ENCODE data around the gene OR9Q1. TPM values are rescaled to one million over a fixed set of nuclear protein-coding genes. Genes with fewer than 3 reads are reported as not detected.
A peak's percentile ranks its signal among the peaks of the same experiment; 100 is the strongest.

OR9Q1 gene
- total RNA-seq, 2 donors from 2014 or later: not detected

DNA sequence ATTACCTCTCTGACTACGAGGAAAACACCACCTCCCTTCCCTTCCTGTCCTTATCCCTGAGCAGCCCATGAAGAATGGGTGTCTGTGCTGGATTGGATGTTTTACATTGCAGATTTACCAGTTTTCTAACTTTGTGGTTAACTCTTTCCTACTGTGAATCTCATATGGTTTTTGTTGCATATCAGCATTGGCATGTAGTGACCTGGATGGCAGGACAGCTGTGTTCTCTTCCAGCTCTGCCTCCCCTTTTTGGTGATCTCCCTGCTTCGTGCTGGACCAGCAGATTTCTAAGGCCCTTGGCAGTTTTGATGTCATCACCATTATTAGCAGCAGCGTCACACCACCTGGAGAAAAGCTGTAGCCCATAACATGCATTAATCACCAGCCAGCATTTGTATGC lies 33.8 kb downstream of the OR9Q1 start:
- intact Hi-C loops (cut with DNase I): no loop called here
- Histone ChIP-seq H3K4me3 (no peak overlapping the region), H3K9me3 (no peaks in the 10 kb centered on the region), H3K36me3 (no peaks in the 10 kb centered on the region), H3K27me3 (no peaks in the 10 kb centered on the region), H3K27ac (no peak overlapping the region), H3K4me1 (no peaks in the 10 kb centered on the region), H3K9ac (ENCODE audit: low read depth in 2 of 2, low read length in 2 of 2) (no peak overlapping the region)
- DNase-seq: no peak
- TF ChIP-seq, protein P1, sequence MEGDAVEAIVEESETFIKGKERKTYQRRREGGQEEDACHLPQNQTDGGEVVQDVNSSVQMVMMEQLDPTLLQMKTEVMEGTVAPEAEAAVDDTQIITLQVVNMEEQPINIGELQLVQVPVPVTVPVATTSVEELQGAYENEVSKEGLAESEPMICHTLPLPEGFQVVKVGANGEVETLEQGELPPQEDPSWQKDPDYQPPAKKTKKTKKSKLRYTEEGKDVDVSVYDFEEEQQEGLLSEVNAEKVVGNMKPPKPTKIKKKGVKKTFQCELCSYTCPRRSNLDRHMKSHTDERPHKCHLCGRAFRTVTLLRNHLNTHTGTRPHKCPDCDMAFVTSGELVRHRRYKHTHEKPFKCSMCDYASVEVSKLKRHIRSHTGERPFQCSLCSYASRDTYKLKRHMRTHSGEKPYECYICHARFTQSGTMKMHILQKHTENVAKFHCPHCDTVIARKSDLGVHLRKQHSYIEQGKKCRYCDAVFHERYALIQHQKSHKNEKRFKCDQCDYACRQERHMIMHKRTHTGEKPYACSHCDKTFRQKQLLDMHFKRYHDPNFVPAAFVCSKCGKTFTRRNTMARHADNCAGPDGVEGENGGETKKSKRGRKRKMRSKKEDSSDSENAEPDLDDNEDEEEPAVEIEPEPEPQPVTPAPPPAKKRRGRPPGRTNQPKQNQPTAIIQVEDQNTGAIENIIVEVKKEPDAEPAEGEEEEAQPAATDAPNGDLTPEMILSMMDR (IDR thresholded peaks at IDR 0.05): no peak

- intact Hi-C loops (cut with DNase I): no loop called here
- Histone ChIP-seq H3K4me3 (no peak overlapping the region), H3K9ac (ENCODE audit: low read depth in 2 of 2, low read length in 2 of 2) (no peak overlapping the region), H3K4me1 (no peaks in the 10 kb centered on the region), H3K27me3 (no peaks in the 10 kb centered on the region), H3K36me3 (no peaks in the 10 kb centered on the region), H3K27ac (no peak overlapping the region), H3K9me3 (no peaks in the 10 kb centered on the region)
- TF ChIP-seq, protein P1 (IDR thresholded peaks at IDR 0.05): no peak
- peak; percentile 62 for DNase-seq
Observed at GRCh38 chr11:58058276-58059006, 34.8 kb downstream of the OR9Q1 start.

DNA sequence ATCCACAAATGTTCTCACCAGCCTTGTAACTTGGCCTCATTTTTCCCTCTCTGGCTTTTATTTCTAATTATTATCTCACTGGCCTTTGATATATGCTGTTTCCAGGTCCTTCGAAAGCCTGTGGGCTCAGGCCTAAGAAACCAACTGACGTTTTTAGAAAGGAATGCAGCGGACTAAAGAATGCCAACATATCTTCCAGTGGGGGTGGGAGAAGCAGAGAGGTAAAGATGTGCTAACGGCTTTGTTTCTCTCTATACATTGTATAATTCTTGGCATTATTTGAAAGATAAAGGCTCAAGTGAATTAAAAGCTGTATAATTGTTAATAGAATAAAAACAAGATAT lies 35.3 kb downstream of the OR9Q1 start:
- no peaks in the 10 kb centered on the region for H3K4me1 ChIP-seq
- DNase-seq: no peak
- no peak overlapping the region for H3K4me3 ChIP-seq
- no peaks in the 10 kb centered on the region for H3K9me3 ChIP-seq
- H3K27ac ChIP-seq: no peak overlapping the region
- TF ChIP-seq, protein P1 (IDR thresholded peaks at IDR 0.05): no peak
- intact Hi-C loops (cut with DNase I): no loop called here
- H3K36me3 ChIP-seq: no peaks in the 10 kb centered on the region
- H3K9ac ChIP-seq (ENCODE audit: low read depth in 2 of 2, low read length in 2 of 2): no peak overlapping the region
- no peaks in the 10 kb centered on the region for H3K27me3 ChIP-seq

DNA sequence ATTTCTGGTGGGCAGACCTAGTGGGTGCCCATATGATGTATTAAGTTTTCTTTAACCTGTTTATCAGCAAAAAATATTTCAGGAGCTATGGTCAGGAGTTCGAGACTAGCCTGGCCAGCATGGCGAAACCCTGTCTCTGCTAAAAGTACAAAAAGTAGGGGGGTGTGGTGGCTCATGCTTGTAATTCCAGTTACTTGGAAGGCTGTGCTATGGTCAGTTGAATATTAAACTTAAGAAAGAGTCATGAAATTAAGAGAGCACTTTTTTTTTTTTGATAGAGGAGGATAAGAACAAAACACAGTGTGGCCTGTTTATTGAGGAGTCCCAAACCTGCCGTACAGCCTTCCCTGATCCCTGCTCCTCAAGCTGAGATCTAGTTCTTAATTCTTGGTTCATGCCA lies 36.9 kb downstream of the OR9Q1 start:
- DNase-seq: no peak
- intact Hi-C loops (cut with DNase I): no loop called here
- Histone ChIP-seq H3K9me3 (no peaks in the 10 kb centered on the region), H3K27ac (no peak overlapping the region), H3K27me3 (no peaks in the 10 kb centered on the region), H3K4me1 (no peaks in the 10 kb centered on the region), H3K9ac (ENCODE audit: low read depth in 2 of 2, low read length in 2 of 2) (no peak overlapping the region), H3K36me3 (no peaks in the 10 kb centered on the region), H3K4me3 (no peak overlapping the region)
- TF ChIP-seq, protein P1 (IDR thresholded peaks at IDR 0.05): no peak

DNA sequence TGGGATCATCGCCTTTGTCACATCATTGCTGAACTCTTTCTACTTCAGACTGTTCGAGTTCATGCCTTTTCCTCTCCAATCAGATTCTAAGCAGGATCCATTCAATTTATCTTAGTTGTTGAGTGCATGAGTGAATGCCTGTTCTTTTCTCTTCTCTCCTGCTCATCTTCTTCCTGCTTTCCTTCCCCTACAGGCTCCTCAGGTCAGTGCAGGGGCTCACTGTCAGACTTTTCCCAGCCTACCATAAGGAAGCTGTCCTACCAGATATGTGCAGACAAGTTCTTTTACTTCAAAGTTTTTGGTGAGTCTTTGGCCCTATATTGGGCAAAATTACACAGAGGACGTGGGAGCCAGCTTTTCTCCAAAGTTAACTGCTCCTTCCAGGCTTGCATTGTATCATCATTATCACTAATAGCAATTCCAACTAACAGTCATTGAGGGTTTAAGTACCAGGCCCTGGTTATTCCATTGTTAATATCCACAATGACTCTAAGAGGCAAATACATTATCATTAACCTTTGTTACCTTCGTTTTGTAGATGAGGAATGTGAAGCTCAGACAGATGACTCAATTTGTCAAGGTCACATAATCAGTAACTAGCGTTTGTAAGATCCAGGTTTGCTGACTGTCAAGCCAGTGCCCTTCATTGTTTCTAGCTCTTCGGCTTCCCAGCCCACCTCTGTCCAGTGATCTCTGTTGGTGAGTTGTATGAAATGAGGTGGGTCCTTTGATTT lies 37.4 kb downstream of the OR9Q1 start:
- Histone ChIP-seq H3K36me3 (no peaks in the 10 kb centered on the region), H3K9ac (ENCODE audit: low read depth in 2 of 2, low read length in 2 of 2) (no peak overlapping the region), H3K4me3 (no peak overlapping the region), H3K4me1 (no peaks in the 10 kb centered on the region), H3K9me3 (no peaks in the 10 kb centered on the region), H3K27ac (no peak overlapping the region), H3K27me3 (no peaks in the 10 kb centered on the region)
- TF ChIP-seq, protein P1 (IDR thresholded peaks at IDR 0.05): no peak
- intact Hi-C loops (cut with DNase I): no loop called here
- no peak for DNase-seq

Data from colonic mucosa (tissue), 4 donors.